Measurements from ENCODE around the gene TRPM5.

- TF ChIP-seq CTCF (IDR thresholded peaks at IDR 0.05) (no peak), POLR2A (IDR thresholded peaks at IDR 0.05) (no peak), EP300 (IDR thresholded peaks at IDR 0.05) (no peak), POLR2AphosphoS5 (IDR thresholded peaks at IDR 0.05) (no peak)
Observed at GRCh38 chr11:2442589-2442988, 1.7 kb downstream of the TRPM5 start.

Measured in stomach (tissue), 4 donors.